Ascending aorta (tissue), 2 donors: Measurements from ENCODE around the gene PLS3. TPM values are rescaled to one million over a fixed set of nuclear protein-coding genes. Genes with fewer than 3 reads are reported as not detected.

Experiments
- DNase-seq, 2 donors: peaks; one replicate each; pipeline ENCODE4 v3.0.0-alpha.2; 2019; ENCODE audit warnings: low spot score in 2 of 2
- H3K27ac ChIP-seq, 2 donors: fragments of 200-600 bp; sonication (generic); one replicate each; pipeline ENCODE4 v1.5.1; 2016 to 2017; ENCODE audit warnings: mild to moderate bottlenecking in 1 of 2
- H3K27me3 ChIP-seq: fragments of 200-600 bp; sonication (generic); one replicate; pipeline ENCODE4 v1.5.1; 2017
- H3K36me3 ChIP-seq, 2 donors: fragments of 200-600 bp; sonication (generic); one replicate each; pipeline ENCODE4 v1.5.1; 2016
- H3K4me1 ChIP-seq, 2 donors: fragments of 200-600 bp; sonication (generic); one replicate each; pipeline ENCODE4 v1.5.1; 2016 to 2017; ENCODE audit warnings: mild to moderate bottlenecking in 1 of 2
- H3K4me3 ChIP-seq, 2 donors: fragments of 200-600 bp; sonication (generic); one replicate each; pipeline ENCODE4 v1.5.1; 2016 to 2017; ENCODE audit warnings: mild to moderate bottlenecking in 1 of 2
- H3K9me3 ChIP-seq, 2 donors: fragments of 200-600 bp; sonication (generic); one replicate each; pipeline ENCODE4 v1.5.1; 2016
- intact Hi-C: fragments of 100-400 bp; cut with DNase I; formaldehyde crosslinking; loops from one replicate; pipeline ENCODE4 v1.15.1; 2023
- total RNA-seq: library from RNA; depleted of rRNA; stranded (reverse); fragments of >200 nt; gene quantifications from one replicate; pipeline ENCODE4 v1.1.0, GENCODE V29; 2016
- TF ChIP-seq, protein P1 (sequence below), 3 experiments: fragments of 200-600 bp in 2 of 3; fragments of 450-650 bp in 1 of 3; sonication (generic) in 2 of 3; IDR thresholded peaks; one replicate each; pipeline ENCODE4 v1.5.1; 2016 to 2019; ENCODE audit warnings: antibody characterized with exemption in 3 of 3, mild to moderate bottlenecking in 1 of 3, moderate library complexity in 1 of 3

The PLS3 gene
- total RNA-seq, 1 donor from 2014 or later, result 155 TPM

DNA sequence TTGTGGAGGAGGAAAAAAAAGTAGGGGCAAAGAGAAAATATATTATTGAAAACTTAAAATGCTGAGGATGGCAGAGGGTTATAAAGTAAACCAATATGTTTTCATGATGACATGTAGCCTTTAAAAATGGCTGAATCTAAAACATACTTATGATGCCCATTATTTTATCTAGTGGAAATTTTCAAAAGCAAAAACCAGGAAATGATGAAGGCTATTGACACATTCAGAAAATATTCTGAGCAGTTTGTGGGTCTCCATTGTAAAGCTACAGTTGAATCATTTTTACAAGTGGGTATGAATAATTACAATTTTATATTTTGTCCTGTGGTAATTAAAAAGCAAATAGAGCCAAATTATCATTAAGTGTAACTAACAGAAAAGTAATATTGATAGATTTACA lies 10.7 kb downstream of the PLS3 start:
- intact Hi-C loops, result no loop called here
- H3K27me3 ChIP-seq, result no peaks in the 10 kb centered on the region
- no peaks in the 10 kb centered on the region for H3K36me3 ChIP-seq
- peak overlapping the region; percentile 75 to 92 for H3K27ac ChIP-seq
- H3K4me1 ChIP-seq, result peaks cover 0 to 3% of the 10 kb centered on the region in 2 donors
- DNase-seq, result no peak
- TF ChIP-seq, protein P1, sequence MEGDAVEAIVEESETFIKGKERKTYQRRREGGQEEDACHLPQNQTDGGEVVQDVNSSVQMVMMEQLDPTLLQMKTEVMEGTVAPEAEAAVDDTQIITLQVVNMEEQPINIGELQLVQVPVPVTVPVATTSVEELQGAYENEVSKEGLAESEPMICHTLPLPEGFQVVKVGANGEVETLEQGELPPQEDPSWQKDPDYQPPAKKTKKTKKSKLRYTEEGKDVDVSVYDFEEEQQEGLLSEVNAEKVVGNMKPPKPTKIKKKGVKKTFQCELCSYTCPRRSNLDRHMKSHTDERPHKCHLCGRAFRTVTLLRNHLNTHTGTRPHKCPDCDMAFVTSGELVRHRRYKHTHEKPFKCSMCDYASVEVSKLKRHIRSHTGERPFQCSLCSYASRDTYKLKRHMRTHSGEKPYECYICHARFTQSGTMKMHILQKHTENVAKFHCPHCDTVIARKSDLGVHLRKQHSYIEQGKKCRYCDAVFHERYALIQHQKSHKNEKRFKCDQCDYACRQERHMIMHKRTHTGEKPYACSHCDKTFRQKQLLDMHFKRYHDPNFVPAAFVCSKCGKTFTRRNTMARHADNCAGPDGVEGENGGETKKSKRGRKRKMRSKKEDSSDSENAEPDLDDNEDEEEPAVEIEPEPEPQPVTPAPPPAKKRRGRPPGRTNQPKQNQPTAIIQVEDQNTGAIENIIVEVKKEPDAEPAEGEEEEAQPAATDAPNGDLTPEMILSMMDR (IDR thresholded peaks at IDR 0.05), result no peak
- no peaks in the 10 kb centered on the region for H3K9me3 ChIP-seq
- no peak overlapping the region for H3K4me3 ChIP-seq

DNA sequence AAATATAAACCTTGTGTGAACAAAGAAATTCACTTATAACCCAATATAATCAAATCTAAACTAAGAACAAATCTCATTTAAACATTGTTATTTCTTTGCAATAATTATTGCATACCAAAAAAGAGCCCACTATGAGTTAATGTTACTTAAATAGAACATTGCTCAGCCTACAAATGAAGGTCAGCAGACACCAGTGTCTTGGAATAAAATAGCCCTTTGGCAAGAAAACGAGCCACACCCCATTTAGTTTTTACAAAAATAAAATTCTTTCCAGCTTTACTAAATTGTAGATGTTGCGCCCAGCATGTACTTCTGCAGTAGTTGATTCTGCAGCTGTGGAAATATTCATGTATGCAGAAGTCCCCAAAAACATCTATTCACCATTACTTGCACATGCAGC lies 12.2 kb downstream of the PLS3 start:
- peak overlapping the region; percentile 75 to 92 for H3K27ac ChIP-seq
- TF ChIP-seq, protein P1 (IDR thresholded peaks at IDR 0.05), result no peak
- H3K36me3 ChIP-seq, result no peaks in the 10 kb centered on the region

DNA sequence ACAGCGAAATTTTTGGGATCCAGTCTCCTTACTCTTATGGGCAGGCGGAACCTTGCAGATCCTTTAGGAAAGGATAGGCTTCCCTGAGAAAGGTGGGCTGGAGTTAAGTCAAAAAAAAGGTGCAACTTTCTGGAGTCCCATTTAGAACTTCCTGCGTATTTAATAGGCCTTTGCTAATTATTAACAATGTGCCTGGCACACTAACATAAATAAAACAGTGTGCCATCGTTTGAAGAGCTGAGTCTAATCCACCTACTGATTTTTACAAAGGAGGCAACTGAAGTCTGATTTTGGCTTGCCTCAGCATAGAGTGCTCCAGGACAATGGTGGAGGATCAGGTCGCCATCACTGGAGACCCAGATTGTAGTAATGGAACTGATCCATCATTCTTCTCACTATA lies 15.7 kb downstream of the PLS3 start:
- H3K4me1 ChIP-seq, result peaks cover 0 to 3% of the 10 kb centered on the region in 2 donors
- no peaks in the 10 kb centered on the region for H3K9me3 ChIP-seq
- DNase-seq, result no peak
- intact Hi-C loops, result loop anchor here (5.0 kb wide), 1 partner anchor 66 kb away; no protein-coding TSS in a partner anchor
- peak overlapping the region; percentile 47 to 92 for H3K27ac ChIP-seq
- H3K27me3 ChIP-seq, result no peaks in the 10 kb centered on the region
- no peak overlapping the region for H3K4me3 ChIP-seq
- no peaks in the 10 kb centered on the region for H3K36me3 ChIP-seq
- TF ChIP-seq, protein P1 (IDR thresholded peaks at IDR 0.05), result no peak

More for the DNA sequence above, 12.2 kb downstream of the PLS3 start:
- no peaks in the 10 kb centered on the region for H3K9me3 ChIP-seq
- peak overlapping the region in 1 of 2 donors; percentile 34 for H3K4me3 ChIP-seq
- no peak for DNase-seq
- peaks cover 0 to 3% of the 10 kb centered on the region in 2 donors for H3K4me1 ChIP-seq
- no peaks in the 10 kb centered on the region for H3K27me3 ChIP-seq
- intact Hi-C loops, result no loop called here

DNA sequence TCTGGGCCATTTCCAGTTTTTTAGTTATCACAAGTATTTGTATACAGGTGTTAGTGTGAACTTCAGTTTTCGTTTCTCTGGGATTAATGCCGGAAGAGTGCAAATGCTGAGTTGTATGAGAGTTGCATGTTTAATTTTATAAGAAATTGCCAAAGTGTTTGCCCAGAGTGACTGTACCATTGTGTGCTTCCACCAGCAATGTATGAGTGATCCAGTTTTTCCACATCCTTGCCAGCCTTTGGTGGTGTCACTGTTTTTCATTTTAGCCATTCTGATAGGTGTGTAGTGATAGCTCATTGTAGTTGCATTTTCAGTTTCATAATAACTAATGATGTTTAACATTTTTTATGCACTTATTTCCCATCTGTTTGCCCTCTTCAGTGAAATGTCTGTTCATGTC lies 18.4 kb downstream of the PLS3 start:
- TF ChIP-seq, protein P1 (IDR thresholded peaks at IDR 0.05), result no peak
- intact Hi-C loops, result loop anchor here (5.0 kb wide), 1 partner anchor 63 kb away; no protein-coding TSS in a partner anchor
- no peaks in the 10 kb centered on the region for H3K4me1 ChIP-seq
- no peak overlapping the region for H3K4me3 ChIP-seq
- H3K9me3 ChIP-seq, result no peaks in the 10 kb centered on the region
- DNase-seq, result no peak
- H3K27ac ChIP-seq, result peak overlapping the region; percentile 41 to 81
- H3K36me3 ChIP-seq, result no peaks in the 10 kb centered on the region
- H3K27me3 ChIP-seq, result no peaks in the 10 kb centered on the region

DNA sequence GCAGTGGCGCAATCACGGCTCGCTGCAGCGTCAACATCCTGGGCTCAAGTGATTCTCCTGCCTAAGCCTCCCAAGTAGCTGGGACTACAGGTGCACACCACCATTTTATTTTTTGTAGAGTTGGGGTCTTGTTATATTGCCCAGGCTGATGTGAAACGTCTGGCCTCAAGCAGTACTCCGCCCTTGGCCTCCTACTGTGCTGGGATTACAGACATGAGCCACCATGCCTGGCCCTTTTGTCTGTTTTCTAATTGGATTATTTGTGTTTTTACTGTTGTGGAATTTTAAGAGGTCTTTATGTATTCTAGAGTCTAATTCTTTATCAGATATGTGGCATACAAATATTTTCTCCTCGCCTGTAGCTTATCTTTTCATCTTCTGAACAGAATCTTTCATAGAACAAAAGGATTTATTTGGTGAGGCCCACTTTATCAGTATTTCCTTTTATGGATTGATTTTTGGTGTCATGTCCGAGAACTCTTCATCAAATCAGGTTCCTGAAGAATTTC lies 18.9 kb downstream of the PLS3 start:
- intact Hi-C loops, result loop anchor here (5.0 kb wide), 1 partner anchor 62 kb away; no protein-coding TSS in a partner anchor

More for the DNA sequence above, 18.9 kb downstream of the PLS3 start:
- no peaks in the 10 kb centered on the region for H3K9me3 ChIP-seq
- no peaks in the 10 kb centered on the region for H3K36me3 ChIP-seq
- no peak for DNase-seq
- peak overlapping the region in 1 of 2 donors; percentile 1 for H3K4me3 ChIP-seq
- no peaks in the 10 kb centered on the region for H3K27me3 ChIP-seq
- H3K27ac ChIP-seq, result peak overlapping the region; percentile 41 to 81
- H3K4me1 ChIP-seq, result no peaks in the 10 kb centered on the region
- TF ChIP-seq, protein P1 (IDR thresholded peaks at IDR 0.05), result no peak
